ENCODE data around the gene NCOR1.
A peak's percentile ranks its signal among the peaks of the same experiment; 100 is the strongest.
"Not testable (repeated sequence)": the region's sequence is repeated elsewhere in the genome, so short reads cannot be mapped to it uniquely, and the experiment has no call there.

NCOR1 gene

DNA sequence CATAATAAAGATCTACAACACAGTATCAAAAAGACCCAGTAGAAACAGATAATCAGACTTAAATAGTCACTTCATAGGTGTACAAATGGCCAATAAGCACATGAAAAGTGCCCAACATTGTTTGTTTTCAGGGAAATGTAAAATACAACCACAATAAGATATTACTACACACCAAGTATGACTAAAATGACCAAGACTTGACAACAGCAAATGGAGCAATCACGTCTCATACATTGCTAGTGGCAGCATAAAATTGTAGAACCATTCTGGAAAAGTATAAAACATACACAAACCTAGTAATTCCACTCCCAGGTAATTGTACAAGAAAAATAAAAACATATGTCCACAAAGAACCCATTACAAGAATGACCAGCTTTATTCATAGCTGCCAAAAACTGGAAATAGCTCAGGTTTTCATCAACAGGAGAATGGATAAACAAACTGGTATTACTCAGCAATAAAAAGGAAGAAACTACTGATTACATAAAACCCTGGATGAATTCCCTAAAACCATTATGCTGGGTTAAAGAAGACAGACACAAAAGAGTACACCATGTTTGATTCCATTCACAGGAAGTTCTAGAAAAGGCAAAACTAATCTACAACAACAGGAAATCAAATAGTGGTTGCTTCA lies 130.2 kb downstream of the NCOR1 start:
- DNase-seq (ENCODE audit: low spot score): no peak

DNA sequence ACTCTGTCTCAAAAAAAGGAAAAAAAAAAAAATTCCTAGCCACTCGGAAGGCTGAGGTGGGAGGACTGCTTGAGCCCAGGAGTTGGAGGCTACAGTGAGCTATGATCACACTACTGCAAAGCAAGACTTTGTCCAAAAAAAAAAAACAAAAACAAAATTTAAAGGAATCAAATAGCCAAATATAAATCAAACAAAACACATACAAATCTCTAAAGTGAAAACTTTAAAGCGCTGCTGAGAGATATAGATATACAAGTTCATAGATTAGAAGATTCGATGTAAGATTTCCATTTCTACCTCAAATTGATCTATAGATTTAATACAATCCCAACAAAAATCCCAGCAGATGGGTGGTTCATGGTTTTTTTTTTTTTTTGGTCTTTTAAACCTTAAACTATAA lies 132.1 kb downstream of the NCOR1 start:
- DNase-seq (ENCODE audit: low spot score): no peak

DNA sequence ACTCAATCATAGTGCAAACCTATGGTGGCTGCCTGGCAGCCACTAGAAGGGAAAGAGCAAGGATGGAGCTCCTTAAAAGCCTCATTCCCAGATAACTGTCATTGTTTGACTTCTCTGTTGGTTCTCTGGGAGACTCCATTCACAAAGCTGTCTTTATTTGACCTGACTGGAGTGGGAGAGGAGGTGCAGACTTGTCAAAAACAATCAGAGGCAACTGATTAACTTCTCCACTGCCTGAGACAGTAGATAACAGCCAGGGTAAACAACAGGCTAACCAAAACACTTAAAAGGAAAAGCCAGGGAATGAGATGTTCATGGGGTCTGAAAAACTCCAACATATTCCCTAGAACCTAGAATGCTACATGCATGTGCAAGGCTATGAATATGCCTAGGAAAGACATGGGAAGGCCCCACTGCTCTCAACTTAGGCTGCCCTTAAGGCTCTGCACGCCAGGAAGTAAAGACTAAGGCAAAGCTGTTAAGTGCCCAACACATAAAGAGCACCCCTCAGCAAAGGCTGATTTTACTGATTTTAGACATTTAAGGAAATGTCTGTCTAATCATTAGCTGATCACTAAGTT lies 133.7 kb downstream of the NCOR1 start:
- DNase-seq (ENCODE audit: low spot score): peak; percentile 12

DNA sequence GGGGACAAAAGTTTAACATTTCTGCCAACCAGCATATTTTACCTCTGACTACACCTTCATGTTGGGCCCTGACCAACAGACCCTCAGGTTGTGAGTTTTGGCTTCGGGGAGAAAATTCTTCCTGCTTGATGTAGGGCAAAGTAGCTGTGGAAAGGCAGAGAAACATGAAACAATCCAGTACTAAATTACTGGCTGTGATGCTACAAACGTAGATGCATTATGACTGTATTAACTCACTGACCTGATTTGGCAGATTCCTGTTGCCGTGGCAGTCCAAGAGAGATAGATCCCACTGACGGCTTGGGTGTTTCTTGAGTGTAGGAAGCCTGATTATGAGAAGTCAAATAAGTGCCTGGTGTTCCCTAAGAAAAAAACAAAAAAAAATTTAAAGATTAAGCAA lies 135.0 kb downstream of the NCOR1 start:
- no peak for DNase-seq (ENCODE audit: low spot score)

DNA sequence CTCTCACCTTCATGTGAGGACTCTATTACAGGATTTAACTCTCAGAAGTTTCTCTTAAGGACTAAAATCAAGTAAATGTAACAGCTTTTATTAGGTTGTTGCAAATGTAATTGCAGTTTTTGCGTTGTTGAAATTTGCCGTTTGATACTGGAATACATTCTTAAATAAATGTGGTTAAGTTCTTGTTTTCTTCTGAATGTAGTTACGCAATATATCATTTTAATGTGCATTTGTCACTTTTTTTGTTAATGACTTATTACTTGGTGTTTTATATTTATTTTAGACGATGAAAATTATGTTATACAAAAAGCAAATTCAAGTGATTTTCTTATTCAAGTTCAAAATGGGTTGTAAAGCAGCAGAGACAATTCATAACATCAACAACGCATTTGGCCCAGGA lies 139.4 kb downstream of the NCOR1 start:
- DNase-seq (ENCODE audit: low spot score): no peak

DNA sequence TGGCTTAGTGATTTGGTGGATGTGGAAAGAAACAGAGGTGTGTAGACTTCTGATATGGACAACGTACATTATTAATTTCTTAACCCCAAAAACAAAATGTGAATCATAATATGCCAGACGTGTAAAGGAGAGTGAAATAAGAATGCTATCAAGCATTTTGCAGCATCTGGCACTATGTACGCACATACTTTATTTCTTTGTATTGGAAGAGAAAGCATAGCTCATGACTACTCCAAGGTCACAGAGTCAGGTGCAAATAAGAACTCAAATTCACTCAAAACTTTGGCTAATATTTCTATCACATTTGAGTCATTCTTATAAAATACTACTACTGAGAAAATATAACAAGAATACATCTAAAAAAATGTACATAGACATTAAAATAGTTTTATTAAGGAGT lies 140.9 kb downstream of the NCOR1 start:
- no peak for DNase-seq (ENCODE audit: low spot score)

DNA sequence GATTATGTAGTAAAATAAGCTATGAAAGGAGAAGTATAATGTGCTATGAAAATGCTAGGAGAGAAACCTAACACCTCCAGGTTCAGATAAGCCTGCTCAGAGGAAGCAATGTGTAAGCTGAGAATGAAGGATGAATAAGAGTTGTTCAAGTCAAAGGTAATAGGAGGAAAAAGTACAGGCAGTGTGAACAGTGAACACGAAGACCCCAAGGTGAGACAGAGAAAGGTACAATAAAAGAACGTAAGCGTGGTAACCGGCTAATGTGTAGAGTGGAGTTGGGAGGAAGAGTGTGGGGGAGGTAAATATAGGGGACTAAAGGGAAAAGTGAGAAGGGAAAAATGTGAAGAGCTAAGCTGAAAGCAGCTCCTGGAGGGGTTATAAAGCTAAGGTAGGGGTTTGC lies 141.5 kb downstream of the NCOR1 start:
- no peak for DNase-seq (ENCODE audit: low spot score)

DNA sequence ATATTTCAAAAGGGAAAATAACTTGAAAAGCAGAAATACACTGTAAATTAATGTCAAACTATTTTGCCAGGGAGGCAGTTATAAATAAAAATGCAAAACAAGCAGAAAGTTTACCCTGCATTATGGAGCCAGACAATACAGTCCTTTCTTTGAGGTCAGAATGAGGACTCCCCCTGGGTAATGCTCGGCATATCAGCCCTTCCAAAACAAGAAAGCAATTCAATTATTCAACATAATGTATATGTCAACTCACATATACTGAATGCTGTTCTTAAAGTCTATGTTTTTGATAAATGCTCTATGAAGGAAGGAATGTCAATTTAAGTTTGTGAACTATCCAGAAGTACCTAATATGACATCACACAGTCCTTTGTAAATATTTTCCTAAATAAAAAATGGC lies 143.3 kb downstream of the NCOR1 start:
- DNase-seq (ENCODE audit: low spot score): no peak

DNA sequence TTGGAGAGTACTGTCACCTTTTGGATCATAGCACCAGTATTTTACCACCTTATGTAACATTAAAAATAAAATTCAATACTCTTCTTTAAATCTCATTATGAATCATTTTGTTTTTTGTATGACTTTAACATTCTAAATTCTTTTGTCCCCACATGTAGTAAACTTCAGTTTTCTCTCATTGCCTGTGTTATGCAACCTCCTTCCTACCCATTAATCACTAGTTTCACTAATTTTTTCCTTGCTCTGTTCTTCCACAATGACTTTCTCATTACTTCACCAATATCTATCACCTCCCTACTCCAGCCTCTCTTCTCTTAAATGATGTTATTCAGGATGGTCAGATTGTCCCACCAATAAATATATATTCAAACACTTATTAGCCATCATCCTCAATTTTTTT lies 147.0 kb downstream of the NCOR1 start:
- no peak for DNase-seq (ENCODE audit: low spot score)

DNA sequence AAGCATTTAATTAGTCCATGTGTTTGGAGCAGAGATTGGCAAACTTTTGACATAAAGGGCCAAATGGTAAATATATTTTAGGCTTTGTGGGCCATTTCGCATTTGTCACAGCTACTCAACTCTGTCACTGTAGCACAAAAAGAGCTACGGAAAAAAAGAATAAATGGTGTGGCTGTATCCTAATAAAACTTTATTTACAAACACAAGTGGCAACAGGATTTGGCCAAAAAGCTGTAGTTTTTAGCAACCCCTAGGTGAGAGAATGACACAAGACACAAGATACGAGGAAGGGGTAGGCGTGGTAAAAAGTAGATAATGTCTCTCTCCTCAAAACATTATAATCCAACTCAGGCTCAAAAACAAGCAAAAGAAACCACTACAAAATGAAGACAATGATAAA lies 149.2 kb downstream of the NCOR1 start:
- no peak for DNase-seq (ENCODE audit: low spot score)

DNA sequence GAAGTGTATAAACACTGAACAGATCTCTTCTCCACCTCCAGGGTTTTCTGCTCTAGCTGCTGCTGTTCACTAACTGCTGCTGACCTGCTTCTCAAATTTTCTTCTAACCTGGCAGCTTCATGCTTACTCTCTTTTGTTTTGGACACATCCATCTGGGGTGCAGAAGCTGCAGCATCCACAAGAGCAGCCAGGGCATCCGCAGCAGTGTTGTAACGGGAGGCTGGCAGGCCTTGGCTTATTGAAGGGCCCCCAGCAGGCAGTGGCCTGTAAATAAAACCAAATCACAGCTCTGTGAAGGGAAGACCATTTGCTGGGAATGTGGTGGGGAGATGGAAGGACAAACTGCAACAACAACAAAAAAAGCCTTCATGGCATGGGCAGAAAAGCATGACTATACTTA lies 153.7 kb downstream of the NCOR1 start:
- no peak for DNase-seq (ENCODE audit: low spot score)

DNA sequence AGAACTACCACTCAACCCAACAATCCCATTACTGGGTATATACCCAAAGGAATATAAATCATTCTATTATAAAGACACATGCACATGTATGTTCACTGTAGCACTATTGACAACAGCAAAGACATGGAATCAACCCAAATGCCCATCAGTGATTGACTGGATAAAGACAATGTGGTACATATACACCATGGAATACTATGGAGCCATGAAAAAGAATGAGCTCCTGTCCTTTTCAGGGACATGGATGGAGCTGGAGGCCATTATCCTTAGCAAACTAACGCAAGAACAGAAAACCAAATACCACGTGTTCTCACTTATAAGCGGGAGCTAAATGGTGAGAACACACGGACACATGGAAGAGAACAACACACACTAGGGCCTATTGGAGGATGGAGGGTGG lies 160.2 kb downstream of the NCOR1 start:
- DNase-seq (ENCODE audit: low spot score): not testable (repeated sequence)

DNA sequence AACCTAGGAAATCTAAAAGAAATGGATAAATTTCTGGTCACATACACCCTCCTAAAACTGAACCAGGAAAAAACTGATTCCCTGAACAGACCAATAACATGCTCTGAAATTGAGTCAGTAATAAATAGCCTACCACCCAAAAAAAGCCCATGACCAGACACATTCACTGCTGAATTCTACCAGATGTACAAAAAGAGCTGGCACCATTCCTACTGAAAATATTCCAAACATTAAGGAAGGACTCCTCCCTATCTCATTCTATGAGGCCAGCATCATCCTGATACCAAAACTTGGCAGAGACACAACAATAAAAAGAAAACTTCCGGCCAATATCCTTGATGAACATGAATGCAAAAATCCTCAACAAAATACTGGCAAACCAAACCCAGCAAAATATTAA lies 162.8 kb downstream of the NCOR1 start:
- no peak for DNase-seq (ENCODE audit: low spot score)

DNA sequence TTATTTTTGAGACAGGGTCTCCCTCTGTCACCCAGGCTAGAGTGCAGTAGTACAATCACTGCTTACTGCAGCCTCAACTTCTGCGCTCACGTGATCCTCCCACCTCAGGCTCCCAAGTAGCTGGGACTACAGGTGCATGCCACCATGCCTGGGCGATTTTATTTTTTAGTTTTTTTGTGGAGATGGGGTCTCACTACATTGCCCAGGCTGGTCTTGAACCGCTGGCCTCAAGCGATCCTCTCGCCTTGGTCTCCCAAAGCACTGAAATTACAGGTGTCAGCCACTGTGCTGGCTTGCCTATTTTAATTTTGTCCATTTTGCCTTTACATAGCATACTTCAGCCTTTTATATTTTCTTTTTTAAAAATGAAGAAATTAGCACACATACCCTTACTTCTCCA lies 164.5 kb downstream of the NCOR1 start:
- DNase-seq (ENCODE audit: low spot score): no peak

DNA sequence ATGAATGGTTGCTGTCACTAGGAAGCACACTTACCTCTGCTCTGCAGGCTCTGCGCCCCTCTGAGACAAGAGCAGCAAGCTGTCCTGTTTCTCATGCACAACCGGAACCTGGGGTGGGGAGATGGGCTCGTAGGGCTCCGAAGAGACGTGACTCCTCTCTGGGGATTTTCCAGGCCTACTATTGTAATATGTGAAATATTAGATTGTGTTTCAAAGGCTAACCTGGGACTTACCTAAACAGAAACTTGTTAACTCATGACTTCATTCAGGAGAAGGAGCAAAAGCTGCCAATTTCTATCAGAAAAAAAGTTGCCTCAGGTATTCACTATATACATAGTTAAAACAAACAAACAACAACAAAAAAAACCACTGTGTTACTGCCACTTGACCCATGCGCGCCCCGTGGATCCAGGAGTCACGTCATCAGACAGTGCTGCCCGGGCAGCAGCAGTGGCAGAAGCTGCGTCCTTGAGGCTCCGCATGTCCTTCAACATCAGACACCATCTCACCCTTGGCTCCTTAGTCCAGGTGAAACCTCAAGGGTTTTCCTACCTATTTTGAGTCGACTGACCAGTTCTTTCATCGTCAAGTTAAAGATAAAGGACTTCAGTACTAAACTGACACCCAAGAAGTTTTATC lies 166.4 kb downstream of the NCOR1 start:
- no peak for DNase-seq (ENCODE audit: low spot score)

DNA sequence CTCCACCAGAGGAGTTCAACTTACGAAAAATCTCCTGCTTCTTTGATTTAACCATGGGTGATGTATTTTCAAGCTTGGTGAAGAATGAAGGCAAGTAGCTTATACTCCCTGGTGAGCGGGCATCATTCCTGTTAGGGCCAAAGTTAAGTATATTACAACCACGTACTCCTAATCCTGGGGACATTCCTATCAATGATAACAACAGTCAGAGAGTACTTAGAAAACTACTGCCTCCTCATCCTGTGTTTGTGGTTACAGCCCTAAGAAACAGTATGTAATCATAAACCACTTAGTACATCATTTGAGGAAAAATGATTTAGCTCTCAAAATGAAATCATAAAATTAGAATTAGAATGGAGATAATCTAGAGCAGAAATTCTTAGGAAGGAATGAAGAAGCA lies 168.4 kb downstream of the NCOR1 start:
- DNase-seq (ENCODE audit: low spot score): no peak

DNA sequence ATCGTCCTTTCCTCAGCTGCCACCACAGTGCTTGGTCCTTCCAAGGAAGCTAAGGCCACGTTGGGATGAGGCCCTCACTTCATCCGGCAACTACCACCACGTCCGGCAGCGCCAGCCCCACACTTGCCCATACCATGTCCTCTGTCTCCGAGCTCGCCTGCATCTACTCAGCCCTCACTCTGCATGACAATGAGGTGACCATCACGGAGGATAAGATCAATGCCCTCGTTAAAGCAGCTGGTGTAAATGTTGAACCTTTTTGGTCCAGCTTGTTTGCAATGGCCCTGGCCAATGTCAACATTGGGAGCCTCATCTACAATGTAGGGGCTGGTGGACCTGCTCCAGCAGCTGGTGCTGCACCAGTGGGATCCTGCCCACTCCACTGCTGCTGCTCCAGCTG lies 170.8 kb downstream of the NCOR1 start:
- no peak for DNase-seq (ENCODE audit: low spot score)

DNA sequence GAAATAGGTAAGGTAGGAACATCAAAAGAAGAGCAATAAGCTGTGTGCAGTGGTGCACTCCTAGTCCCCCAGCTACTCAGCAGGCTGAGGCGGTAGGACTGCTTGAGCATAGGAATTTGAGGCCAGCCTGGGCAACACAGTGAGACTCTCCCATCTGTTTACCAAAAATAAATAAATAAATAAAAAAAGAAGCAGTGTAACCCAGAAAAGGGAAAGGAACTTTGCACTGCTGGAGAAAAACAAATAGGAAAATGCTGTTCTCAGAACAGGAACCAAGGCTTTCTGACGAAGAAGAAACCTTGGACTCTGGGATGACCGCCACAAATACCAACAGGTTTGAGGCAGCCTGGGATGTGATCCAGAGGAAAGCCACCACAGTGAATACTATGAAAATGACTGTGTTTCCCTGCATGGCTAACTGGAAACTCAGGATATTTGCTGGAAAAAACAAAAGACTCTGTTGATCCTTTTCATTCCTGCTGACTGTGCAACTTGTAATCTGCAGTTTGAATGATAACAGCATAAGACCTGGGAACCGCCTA lies 174.6 kb downstream of the NCOR1 start:
- peak; percentile 10 for DNase-seq (ENCODE audit: low spot score)

DNA sequence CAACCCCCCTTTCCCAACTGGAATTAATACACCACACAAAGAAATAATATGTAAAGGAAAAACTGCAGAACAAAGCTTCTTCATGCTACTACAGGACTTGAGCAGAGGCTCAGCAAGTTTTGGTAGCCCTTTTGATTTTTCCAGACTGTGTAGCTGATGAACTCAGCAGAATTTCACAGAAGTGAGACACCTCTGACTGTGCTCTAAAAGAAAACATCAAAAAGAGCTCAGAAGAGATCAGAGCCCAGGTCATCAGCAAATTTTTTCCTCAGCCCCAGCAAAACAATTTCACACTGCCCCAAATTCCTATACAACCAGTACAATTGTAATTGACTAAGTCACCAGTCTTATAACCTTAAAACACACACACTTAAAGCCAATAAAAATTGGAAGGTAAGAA lies 177.7 kb downstream of the NCOR1 start:
- no peak for DNase-seq (ENCODE audit: low spot score)

DNA sequence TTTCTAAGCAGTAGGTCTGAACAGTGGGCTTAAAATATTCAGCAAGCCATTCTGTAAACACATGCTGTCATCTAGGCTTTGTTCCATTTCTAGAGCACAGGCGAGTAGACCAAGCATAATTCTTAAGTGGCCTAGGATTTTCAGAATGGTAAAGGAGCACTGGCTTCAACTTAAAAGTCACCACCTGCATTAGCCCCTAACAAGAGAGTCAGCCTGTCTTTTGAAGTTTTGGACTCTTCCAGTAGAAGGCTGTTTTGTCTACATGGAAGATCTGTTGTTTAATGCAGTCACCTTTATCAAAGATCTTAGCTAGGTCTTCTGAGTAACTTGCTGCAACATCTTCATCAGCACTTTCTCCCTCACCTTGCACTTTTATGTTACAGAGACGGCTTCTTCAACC lies 179.1 kb downstream of the NCOR1 start:
- no peak for DNase-seq (ENCODE audit: low spot score)

DNA sequence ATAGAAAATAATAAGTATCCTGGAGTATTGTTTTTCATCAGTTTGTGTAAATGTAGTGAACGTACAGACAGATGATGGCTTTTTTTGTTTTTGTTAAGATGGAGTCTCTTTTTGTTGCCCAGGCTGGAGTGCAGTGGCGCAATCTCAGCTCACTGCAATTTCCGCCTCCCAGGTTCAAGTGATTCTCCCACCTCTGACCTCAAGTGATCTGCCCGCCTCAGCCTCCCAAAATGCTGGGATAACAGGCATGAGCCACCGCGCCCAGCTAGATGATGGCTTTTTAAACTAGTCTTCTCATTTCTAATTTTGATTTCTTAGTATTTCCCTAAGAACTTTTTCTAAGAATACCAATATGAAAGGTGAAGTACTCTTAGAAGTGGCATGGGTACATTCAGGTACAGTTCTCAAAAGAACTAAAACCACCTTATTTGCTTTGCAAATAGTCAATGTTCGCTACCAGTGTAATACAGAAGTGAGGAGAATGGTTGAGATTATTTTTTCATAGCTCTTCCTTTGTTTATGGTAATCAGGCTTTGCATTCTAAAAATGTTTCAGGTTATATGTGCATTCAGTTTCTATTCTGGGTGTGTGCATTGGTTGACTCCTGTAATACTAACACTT lies 181.5 kb downstream of the NCOR1 start:
- DNase-seq (ENCODE audit: low spot score): no peak

DNA sequence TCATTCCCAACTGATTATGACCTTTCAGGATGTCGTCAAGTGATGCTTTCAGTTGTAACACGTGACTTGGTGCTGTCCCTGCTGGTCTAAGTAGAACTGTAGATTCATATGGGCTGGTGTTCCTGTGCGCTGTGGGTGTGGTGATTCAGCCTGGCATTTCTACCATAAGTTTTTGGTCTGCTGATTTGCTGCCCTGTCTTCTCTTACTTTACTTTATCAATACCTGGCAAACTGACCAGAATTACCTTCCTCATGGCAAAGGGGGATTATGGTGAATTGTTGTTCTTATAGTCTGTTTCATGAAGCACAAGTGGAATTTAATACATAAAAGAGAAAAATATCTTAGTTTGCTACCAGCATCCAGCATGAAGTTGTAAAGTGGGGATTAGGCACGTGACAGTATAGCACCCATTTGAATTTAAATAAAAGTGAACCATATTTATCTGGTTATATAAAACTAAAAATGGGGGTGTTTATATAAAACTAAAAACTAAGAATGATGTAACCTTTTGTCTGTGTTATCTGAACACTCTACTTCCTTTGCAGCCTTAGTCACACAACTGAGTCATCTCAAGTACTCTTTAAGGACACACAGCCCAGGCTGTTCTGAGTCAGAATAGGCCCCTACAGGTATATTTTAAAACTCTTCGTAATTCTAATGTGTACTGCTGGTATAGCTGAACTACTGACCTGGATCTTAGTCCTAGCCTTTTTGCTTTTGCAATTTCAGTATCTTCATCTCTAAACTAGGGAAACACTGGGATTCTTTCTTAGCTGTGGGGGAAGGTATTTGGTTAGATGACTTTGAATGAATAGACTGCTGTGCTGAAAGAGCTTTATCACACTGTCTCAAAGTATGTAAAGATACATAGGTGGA lies 187.4 kb downstream of the NCOR1 start:
- DNase-seq (ENCODE audit: low spot score): no peak
